Gastroesophageal sphincter (tissue), 4 donors: ENCODE results near the gene SPSB1. TPM values are rescaled to one million over a fixed set of nuclear protein-coding genes. Genes with fewer than 3 reads are reported as not detected.
A peak's percentile ranks its signal among the peaks of the same experiment; 100 is the strongest.

Source experiments
- ATAC-seq: fragments of 150-250 bp; one replicate; pipeline ENCODE4 v1.9.1; 2016; ENCODE audit warnings: mild to moderate bottlenecking, moderate library complexity
- H3K27ac ChIP-seq, 4 donors: fragments of 200-600 bp; sonication (generic) in 3 of 4; 1 replicate in 3 of 4; 2 replicates in 1 of 4; pipeline ENCODE4 v1.5.1; 2016 to 2019
- H3K27me3 ChIP-seq: fragments of 200-600 bp; sonication (generic); one replicate; pipeline ENCODE4 v1.5.1; 2019
- H3K36me3 ChIP-seq, 2 donors: fragments of 200-600 bp; sonication (generic); one replicate each; pipeline ENCODE4 v1.5.1; 2019; ENCODE audit warnings: control low read depth in 1 of 2
- H3K4me1 ChIP-seq, 3 donors: fragments of 200-600 bp; sonication (generic); 1 replicate in 2 of 3; 2 replicates in 1 of 3; pipeline ENCODE4 v1.5.1; 2016 to 2019; ENCODE audit warnings: control low read depth in 2 of 3
- H3K4me3 ChIP-seq, 2 donors: fragments of 200-600 bp; sonication (generic); one replicate each; pipeline ENCODE4 v1.5.1; 2019; ENCODE audit warnings: mild to moderate bottlenecking in 1 of 2, moderate library complexity in 1 of 2
- H3K9me3 ChIP-seq, 3 donors: fragments of 200-600 bp; sonication (generic); one replicate each; pipeline ENCODE4 v1.5.1; 2017 to 2019; ENCODE audit warnings: control low read depth in 2 of 3
- EP300 ChIP-seq: sonication (generic); formaldehyde crosslinking; IDR thresholded peaks from one replicate; pipeline ENCODE4 v1.6.1; 2017; ENCODE audit warnings: antibody characterized with exemption, mild to moderate bottlenecking
- POLR2A ChIP-seq, 2 donors: fragments of 450-650 bp; IDR thresholded peaks; one replicate each; pipeline ENCODE4 v1.6.1; 2017; ENCODE audit warnings: antibody characterized with exemption in 2 of 2, mild to moderate bottlenecking in 2 of 2, moderate library complexity in 1 of 2
- POLR2AphosphoS5 ChIP-seq: sonication (generic); formaldehyde crosslinking; IDR thresholded peaks from one replicate; pipeline ENCODE4 v1.6.1; 2017; ENCODE audit warnings: antibody characterized with exemption
- whole genome bisulfite sequencing, 2 donors: methylation state at CpG; one replicate each; pipeline ENCODE4 v1.1.5; 2018; ENCODE audit warnings: low coverage in 1 of 2; 5-methylcytosine and 5-hydroxymethylcytosine counted together
- total RNA-seq, 4 donors: library from RNA; depleted of rRNA; stranded (reverse); fragments of >200 nt; gene quantifications; one replicate each; pipeline ENCODE4 v1.1.0, GENCODE V29; 2016
- TF ChIP-seq, protein P1 (sequence below), 4 experiments: fragments of 200-600 bp in 2 of 4; fragments of 450-650 bp in 2 of 4; sonication (generic) in 1 of 4; IDR thresholded peaks; one replicate each; pipeline ENCODE4 v1.5.1; 2017 to 2019; ENCODE audit warnings: antibody characterized with exemption in 4 of 4, mild to moderate bottlenecking in 2 of 4, moderate library complexity in 2 of 4

Gene SPSB1
- total RNA-seq, 4 donors from 2014 or later = 56.3 to 111 (median 99.5) TPM

DNA sequence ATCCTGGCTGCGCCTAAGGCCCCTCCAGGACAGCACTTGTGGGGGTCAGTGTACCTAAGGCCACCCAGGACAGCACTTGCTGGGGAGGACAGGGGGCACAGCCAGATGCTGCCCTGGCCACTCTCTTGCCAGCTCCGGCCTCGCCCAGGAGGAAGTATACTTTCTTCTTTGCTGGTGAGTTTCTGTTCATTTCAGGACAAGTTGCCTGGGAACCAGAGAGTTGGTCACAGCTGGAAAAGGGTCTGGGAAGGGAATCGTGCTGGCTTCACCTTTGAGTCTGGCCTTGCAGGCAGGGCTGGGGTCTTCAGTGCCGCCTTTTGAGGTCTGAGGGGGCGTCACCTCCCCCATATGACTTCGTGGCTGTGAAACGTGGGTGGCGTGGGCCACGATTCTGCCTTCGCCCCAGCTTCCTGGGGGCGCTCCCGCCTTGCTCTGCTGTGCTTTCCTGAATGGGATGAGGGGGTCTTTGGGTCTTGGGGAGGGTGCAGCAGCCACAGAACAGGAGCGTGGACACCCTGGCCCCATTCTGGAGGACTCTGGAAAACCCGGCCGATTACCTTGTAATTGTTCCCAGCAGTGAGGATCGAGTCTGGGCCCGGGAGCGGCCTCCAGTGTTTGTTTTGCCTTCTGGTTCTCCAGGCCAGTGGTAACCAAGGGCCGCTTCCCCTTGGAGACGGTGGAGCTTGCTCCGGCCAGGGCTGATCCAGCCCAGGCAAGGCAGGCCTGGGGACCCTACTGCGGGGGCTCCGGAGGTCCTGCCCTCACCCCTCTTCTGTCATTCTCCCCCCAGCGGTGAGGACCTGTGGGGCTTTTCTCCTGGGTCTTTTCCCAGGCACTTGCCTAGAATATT lies 45.9 kb downstream of the SPSB1 start:
- peak overlapping the region in 1 of 2 donors; percentile 17 for H3K4me3 ChIP-seq
- peak; percentile 71 for ATAC-seq
- H3K9me3 ChIP-seq = no peaks in the 10 kb centered on the region
- no peaks in the 10 kb centered on the region for H3K27me3 ChIP-seq
- H3K36me3 ChIP-seq = no peaks in the 10 kb centered on the region
- H3K4me1 ChIP-seq = peaks cover 2 to 84% (median 56%) of the 10 kb centered on the region in 3 donors
- H3K27ac ChIP-seq = peak overlapping the region; percentile 75 to 91 (median 84)
- WGBS, 2 donors = 17% methylated on average over 1 of the region's 25 CpGs; no CpG with 5 or more reads in 1 of the 2 donors
- no peak for TF ChIP-seq EP300
- TF ChIP-seq, protein P1, sequence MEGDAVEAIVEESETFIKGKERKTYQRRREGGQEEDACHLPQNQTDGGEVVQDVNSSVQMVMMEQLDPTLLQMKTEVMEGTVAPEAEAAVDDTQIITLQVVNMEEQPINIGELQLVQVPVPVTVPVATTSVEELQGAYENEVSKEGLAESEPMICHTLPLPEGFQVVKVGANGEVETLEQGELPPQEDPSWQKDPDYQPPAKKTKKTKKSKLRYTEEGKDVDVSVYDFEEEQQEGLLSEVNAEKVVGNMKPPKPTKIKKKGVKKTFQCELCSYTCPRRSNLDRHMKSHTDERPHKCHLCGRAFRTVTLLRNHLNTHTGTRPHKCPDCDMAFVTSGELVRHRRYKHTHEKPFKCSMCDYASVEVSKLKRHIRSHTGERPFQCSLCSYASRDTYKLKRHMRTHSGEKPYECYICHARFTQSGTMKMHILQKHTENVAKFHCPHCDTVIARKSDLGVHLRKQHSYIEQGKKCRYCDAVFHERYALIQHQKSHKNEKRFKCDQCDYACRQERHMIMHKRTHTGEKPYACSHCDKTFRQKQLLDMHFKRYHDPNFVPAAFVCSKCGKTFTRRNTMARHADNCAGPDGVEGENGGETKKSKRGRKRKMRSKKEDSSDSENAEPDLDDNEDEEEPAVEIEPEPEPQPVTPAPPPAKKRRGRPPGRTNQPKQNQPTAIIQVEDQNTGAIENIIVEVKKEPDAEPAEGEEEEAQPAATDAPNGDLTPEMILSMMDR (IDR thresholded peaks at IDR 0.05) = peak in 2 of 4 experiments; percentile 16 to 19

DNA sequence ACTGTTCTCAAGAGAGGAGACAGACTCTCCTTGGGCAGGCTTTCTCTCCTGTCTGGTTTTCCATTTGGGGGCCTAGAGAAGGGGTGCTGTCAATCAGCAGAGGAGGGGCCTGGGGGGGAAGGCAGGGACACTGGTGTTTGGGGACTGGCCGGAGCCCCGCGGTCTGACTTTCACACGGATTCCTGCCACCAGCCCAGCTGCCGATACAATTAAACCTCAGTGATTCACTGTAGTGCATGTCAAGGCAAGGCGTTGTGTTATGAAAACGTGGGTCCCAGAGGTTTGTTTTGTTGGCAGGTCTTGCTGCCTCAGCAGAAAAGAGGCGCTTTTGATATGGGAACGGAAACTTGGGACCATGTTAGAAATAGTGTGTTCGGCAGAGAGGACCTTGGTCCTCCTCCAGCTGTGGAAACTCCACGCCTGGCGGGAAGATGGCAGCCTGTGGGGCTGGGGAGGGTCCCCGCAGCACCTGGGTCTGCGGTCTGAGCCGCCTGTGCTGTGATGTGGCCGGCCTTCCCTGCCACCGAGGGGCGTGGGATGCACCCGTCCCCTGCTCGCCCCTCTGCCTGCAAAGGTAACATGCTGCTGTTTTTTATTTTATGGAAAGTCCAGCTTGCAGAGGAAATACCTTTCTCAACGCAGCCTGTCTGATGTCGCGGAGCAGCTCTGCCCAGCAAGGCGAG lies 47.6 kb downstream of the SPSB1 start:
- Histone ChIP-seq H3K27me3 (no peaks in the 10 kb centered on the region), H3K27ac (peak overlapping the region in 3 of 4 donors; percentile 84 to 91 (median 84)), H3K4me1 (peaks cover 2 to 90% (median 69%) of the 10 kb centered on the region in 3 donors), H3K9me3 (no peaks in the 10 kb centered on the region), H3K36me3 (no peaks in the 10 kb centered on the region), H3K4me3 (peak overlapping the region in 1 of 2 donors; percentile 17)
- ATAC-seq = no peak
- WGBS, 2 donors = 11 to 61% methylated on average over 7 of the region's 24 CpGs
- TF ChIP-seq, protein P1 (IDR thresholded peaks at IDR 0.05) = no peak
- no peak for TF ChIP-seq POLR2A (IDR thresholded peaks at IDR 0.05)

DNA sequence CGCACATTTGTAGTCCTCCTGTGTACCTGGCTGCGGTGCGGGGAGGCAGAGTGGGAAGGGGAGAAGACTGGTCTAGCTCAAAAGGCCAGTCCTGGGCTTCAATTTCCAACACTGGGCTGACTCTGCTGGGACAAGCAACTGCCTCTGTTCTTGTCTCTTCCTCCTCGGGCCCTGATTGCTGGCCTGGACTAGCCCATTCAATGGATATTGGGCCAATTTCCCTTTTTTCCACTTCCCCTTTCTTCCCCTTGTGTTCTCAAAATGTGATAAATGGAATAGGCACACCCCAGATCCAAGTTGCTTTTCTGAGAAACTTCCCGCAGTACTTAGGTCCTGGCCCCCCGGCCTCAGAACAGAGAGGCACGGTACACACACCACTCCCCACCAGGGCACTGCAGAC lies 48.2 kb downstream of the SPSB1 start:
- TF ChIP-seq EP300 = no peak
- TF ChIP-seq POLR2A (IDR thresholded peaks at IDR 0.05) = no peak
- Histone ChIP-seq H3K27ac (peak overlapping the region in 3 of 4 donors; percentile 84 to 91 (median 84)), H3K4me3 (peak overlapping the region in 1 of 2 donors; percentile 17), H3K36me3 (no peaks in the 10 kb centered on the region), H3K4me1 (peaks cover 2 to 90% (median 75%) of the 10 kb centered on the region in 3 donors), H3K27me3 (no peaks in the 10 kb centered on the region), H3K9me3 (no peaks in the 10 kb centered on the region)
- 50% methylated on average over 4 of the region's 7 CpGs; no CpG with 5 or more reads in 1 of the 2 donors for WGBS, 2 donors
- ATAC-seq = no peak

DNA sequence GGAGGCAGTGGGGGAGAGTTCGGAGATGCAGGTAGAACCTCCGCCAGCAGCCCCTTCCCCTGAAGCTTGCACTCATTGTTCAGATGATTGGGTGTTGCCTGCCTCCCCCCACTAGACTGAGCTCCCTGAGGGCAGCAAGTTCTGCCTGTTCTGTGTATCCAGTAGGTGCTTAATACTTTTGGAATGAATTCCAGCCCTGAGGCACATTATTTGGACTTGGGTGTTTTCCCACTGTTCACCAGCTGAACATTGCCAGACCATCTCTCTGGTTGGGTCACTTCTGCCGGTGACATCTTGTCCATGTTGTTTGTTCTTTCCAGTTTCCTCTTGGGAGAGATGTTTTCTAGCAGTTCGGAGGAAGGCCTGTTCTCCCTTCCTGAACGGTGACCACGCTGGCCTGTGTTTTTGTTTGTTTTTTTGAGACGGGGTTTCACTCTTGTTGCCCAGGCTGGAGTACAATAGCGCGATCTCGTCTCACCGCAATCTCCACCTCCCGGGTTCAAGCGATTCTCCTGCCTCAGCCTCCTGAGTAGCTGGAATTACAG lies 48.7 kb downstream of the SPSB1 start:
- Histone ChIP-seq H3K36me3 (no peaks in the 10 kb centered on the region), H3K9me3 (no peaks in the 10 kb centered on the region), H3K27ac (peak overlapping the region in 3 of 4 donors; percentile 84 to 91 (median 84)), H3K4me1 (peaks cover 2 to 90% (median 79%) of the 10 kb centered on the region in 3 donors), H3K4me3 (no peak overlapping the region), H3K27me3 (no peaks in the 10 kb centered on the region)
- 78% methylated on average over 9 of the region's 13 CpGs; no CpG with 5 or more reads in 1 of the 2 donors for whole genome bisulfite sequencing, 2 donors
- no peak for ATAC-seq
- TF ChIP-seq POLR2AphosphoS5 = no peak
- TF ChIP-seq POLR2A (IDR thresholded peaks at IDR 0.05) = no peak
- no peak for TF ChIP-seq EP300
- TF ChIP-seq, protein P1 (IDR thresholded peaks at IDR 0.05) = no peak

DNA sequence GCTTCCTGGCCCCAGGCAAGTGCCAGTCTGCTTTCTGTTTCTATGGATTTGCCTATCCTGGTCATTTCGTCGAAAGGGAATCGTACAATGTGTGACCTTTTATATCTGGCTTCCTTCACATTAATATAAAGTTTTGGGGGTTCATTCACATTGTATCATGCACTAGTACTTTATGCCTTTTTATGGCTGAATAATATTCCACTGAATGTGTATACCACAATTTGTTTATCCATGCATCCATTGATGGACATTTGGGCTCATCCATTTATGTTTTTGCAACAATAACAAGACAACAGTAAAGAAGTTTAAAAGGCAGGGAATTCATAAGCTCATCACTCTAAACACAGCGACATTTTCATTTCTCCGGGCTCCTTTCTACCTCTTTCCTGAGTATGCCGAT lies 50.6 kb downstream of the SPSB1 start:
- WGBS, 2 donors = 95 to 96% methylated on average over 4 to 6 of the region's 6 CpGs
- Histone ChIP-seq H3K36me3 (no peaks in the 10 kb centered on the region), H3K27ac (no peak overlapping the region), H3K9me3 (no peaks in the 10 kb centered on the region), H3K4me3 (no peak overlapping the region), H3K4me1 (peaks cover 2 to 90% (median 67%) of the 10 kb centered on the region in 3 donors), H3K27me3 (no peaks in the 10 kb centered on the region)
- ATAC-seq = no peak
- no peak for TF ChIP-seq POLR2AphosphoS5
- no peak for TF ChIP-seq EP300
- TF ChIP-seq POLR2A (IDR thresholded peaks at IDR 0.05) = no peak
- TF ChIP-seq, protein P1 (IDR thresholded peaks at IDR 0.05) = no peak
